ENCODE data around the gene SLC16A3. TPM values are rescaled to one million over a fixed set of nuclear protein-coding genes. Genes with fewer than 3 reads are reported as not detected.

The SLC16A3 gene
- total RNA-seq, 1 experiment from 2014 or later, result 652 TPM

DNA sequence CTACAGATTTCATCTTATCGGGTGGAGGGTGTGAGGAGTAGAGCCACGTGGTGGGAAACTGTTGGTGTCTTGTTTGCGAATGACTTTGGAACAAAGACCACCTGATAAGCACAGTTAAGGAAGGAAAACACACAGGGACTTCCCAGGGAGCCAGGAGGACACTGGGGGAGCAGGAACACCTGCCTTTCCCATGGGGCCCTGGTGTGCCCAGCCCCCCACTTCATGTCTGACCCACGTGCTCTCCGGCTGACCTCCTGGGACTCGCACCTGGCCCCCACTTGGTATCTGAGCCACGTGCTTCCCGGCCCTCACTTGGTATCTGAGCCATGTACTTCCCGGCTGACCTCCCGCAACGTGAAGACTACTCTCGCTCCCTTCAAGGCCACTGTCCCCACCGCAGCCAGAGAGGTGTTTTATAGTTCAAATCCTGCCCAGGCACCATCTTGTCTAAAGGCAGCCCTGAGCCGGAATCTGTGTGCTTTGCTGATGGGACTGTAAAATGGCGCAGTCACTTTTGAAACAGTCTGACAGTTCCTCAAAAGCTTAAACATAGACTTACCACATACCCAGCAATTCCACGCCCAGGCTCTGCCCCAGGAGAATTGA is 50.0 kb downstream of the SLC16A3 start:
- Histone ChIP-seq H3K27me3 (no peaks in the 10 kb centered on the region), H3K9me3 (no peaks in the 10 kb centered on the region), H3K4me3 (no peak overlapping the region), H3K36me3 (no peaks in the 10 kb centered on the region)
- DNase-seq, result no peak

DNA sequence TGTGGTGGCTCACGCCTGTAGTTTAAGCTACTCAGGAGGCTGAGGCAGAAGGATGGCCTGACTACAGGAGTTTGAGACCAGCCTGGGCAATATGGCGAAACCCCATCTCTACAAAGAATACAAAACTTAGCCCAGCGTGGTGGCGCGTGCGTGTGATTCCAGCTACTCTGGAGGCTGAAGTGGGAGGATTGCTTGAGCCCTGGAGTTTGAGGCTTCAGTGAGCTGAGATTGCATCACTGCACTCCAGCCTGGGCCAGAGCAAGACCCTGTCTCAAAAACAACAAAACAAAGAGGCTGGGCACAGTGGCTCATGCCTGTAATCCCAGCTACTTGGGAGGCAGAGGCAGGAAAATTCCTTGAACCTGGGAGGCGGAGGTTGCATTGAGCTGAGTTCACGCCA is 51.7 kb downstream of the SLC16A3 start:
- DNase-seq, result no peak
- Histone ChIP-seq H3K36me3 (no peaks in the 10 kb centered on the region), H3K27me3 (no peaks in the 10 kb centered on the region)

DNA sequence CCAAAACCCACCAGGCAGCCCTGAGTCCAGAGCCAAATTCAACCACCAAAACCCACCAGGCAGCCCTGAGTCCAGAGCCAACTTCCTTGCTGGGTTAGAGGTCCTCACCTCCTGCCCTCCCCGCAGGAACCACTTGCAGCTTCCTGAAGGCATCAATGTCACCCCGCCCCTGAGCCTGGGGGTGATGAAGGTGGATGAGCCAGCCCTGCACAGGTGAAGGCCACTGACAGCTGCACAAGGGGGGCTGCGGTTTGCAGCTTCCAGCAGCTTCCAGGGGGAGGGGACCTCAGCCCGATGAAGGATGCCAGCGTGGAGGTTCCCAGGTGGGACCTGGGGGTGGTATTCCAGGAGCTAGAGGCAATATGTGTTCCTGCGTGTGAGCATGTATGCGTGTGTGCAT is 52.2 kb downstream of the SLC16A3 start:
- no peak for DNase-seq
- Histone ChIP-seq H3K27me3 (no peaks in the 10 kb centered on the region), H3K4me3 (no peak overlapping the region), H3K9me3 (no peaks in the 10 kb centered on the region), H3K36me3 (no peaks in the 10 kb centered on the region)

More for the DNA sequence above, 51.7 kb downstream of the SLC16A3 start:
- Histone ChIP-seq H3K9me3 (no peaks in the 10 kb centered on the region), H3K4me3 (no peak overlapping the region)

DNA sequence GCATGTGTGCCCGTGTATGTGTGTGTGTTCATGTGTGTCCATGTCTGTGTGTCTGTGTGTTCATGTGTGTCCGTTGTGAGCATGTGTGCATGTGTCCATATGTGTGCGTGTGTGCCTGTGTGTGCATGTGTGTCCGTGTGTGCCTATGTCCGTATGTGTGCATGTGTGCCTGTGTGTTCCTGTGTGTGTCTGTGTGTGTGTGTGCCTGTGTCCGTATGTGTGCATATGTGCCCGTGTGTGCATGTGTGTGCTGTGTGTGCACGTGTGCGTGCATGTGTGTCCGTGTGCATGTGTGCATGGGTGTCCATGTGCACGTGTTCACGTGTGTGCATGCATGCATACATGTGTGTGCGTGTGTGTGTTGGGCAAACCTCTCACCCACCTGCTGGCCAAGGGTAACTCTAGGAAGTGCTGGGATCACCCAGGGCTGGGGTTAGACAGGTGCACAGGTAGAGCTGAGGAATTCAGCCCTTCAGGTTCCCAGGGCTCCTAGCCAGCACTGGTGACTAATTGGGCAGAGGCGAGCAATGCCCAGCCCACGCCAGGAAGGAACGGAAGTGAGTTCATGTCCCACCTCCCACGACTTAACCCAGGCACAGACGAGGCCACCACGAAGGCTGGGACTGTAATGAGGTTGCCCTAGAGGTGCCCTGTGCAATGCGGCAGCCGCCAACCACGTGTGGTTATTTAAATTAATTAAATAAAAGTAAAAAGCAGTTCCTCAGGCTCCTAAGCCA is 52.8 kb downstream of the SLC16A3 start:
- H3K36me3 ChIP-seq, result no peaks in the 10 kb centered on the region
- H3K9me3 ChIP-seq, result no peaks in the 10 kb centered on the region
- H3K27me3 ChIP-seq, result no peaks in the 10 kb centered on the region
- peak; percentile 72 for DNase-seq
- no peak overlapping the region for H3K4me3 ChIP-seq

DNA sequence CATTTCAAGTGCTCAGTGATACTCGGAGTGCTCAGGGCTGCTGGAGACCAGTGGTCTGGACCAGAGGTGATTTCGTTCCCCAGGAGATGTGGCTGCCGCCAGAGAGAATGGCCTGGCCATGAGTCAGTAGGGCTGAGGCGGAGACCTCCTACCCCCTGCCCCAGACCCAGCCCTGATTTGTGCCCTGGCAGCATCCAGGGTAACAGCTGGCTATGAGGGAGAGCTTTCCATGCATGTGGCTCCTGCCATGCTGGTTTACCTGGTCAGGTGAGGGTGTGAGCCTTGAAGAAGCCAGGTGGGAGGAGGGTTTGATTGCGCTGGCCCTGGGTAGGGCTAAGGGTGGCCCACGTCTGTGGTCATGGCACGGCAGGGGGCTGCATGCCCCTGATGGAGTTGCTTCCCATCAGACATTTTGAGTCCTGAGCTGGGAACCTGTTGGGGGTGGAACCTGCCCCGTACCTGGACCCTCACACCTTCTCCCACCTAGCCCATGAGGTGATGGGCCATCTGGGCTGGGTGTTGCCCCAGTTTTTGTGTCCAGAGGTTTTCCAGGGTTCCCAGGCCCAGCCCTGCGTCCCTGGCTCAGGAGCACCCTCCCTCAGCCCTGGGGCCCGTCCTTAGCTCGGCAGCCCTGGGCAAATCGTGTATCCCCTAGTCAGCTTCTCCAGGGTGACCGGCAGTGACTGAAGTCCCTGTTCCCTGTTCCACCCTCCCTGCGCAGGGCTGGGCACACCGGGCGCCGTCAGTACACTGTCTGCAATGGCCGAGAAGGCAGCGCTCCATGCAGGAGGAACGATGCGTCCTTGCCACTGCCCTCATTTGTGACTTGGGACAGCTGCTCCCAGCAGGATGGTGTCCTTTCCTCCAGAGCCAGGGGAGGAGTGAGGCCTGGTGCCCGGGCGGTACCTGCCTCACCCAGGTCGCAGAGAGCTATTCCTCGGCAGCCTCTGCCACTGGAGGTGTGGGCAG is 53.7 kb downstream of the SLC16A3 start:
- H3K9me3 ChIP-seq, result peaks cover 7% of the 10 kb centered on the region
- no peak overlapping the region for H3K4me3 ChIP-seq
- peak; percentile 59 for DNase-seq

DNA sequence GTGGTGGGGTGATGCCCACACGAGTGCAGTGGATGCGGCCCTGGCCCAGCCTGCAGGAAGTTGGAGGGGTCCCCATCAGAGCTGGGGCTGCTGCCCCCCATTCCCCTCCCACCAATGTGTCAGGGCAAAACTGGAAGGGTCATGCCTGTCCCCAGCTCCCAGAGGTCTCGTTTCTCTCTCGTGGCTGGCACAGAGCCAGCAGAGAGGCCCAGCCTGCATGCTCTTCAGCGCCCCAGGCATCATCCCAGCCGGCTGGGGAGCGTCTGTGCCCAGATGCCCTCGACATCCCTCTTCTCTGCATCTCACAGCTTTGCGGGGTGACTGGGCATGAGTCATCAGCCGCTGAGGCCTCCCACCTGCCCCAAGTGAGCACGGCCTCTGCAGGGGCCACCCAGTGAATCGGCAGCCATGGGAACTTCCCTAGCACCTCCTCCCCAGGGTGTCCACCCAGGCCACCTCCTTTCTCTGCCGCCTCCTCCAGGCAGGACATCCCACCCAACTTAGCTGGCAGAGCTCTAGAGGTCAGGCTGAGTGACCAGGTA is 54.4 kb downstream of the SLC16A3 start:
- peak; percentile 81 for DNase-seq

More for the DNA sequence above, 53.7 kb downstream of the SLC16A3 start:
- Histone ChIP-seq H3K27me3 (no peaks in the 10 kb centered on the region), H3K36me3 (no peaks in the 10 kb centered on the region)

DNA sequence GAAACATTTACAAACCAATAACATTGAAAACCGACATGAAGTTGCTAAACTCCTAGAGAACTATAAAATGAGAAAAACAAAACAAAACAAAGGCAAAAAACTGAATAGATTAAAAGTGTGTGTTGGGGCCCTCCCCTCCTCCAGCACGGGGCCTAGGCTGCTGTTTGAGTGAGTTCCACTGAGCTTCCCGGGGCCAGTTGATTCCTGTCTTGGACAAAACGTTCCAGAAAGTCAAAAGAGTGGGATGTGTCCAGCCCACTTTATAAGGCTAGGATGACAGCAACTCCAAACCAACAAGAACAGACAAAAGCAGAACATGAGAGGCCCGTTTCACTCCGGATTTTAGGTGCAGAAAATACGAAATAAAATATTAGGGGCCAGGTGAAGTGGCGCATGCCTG is 56.3 kb downstream of the SLC16A3 start:
- Histone ChIP-seq H3K27me3 (no peaks in the 10 kb centered on the region), H3K36me3 (no peaks in the 10 kb centered on the region), H3K9me3 (peaks cover 8% of the 10 kb centered on the region), H3K4me3 (no peak overlapping the region)
- no peak for DNase-seq

More for the DNA sequence above, 54.4 kb downstream of the SLC16A3 start:
- Histone ChIP-seq H3K27me3 (no peaks in the 10 kb centered on the region), H3K4me3 (no peak overlapping the region), H3K9me3 (peaks cover 8% of the 10 kb centered on the region), H3K36me3 (no peaks in the 10 kb centered on the region)

DNA sequence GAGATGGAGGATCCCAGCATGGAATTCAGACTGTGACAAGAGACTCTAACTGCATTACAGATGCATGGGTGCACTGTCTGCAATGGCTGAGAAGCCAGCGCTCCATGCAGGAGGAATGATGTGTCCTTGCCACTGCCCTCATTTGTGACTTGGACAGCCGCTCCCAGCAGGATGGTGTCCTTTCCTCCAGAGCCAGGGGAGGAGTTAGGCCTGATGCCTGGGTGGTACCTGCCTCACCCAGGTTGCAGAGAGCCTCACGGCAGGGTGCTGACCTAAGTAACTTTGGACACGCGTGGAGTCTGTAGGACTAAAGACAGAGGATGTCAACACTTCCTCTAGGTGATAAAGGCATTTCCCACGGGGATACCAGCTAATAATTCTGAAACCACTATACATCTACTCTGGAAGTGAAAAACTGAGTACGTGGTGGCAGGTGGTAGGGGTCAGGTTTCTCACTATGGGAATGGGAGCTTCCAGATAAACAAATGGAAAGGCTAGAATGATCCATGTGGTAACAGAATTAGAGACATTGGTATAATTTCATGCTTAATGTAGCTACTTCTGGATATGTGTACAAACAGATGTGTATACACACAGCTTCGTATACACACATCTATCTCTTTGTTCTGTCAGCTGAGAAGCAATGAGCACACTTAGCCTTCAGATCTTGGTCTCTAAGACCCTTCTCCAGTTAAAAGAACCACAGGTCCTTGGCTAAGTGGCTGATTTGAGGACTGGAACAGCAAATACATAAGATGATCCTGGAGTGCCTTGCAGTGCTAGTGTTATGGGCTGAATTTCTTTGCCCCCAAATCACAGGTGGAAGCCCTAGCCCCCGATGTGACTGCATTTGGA is 58.4 kb downstream of the SLC16A3 start:
- Histone ChIP-seq H3K4me3 (no peak overlapping the region), H3K9me3 (peaks cover 8% of the 10 kb centered on the region), H3K36me3 (no peaks in the 10 kb centered on the region), H3K27me3 (no peaks in the 10 kb centered on the region)
- no peak for DNase-seq

DNA sequence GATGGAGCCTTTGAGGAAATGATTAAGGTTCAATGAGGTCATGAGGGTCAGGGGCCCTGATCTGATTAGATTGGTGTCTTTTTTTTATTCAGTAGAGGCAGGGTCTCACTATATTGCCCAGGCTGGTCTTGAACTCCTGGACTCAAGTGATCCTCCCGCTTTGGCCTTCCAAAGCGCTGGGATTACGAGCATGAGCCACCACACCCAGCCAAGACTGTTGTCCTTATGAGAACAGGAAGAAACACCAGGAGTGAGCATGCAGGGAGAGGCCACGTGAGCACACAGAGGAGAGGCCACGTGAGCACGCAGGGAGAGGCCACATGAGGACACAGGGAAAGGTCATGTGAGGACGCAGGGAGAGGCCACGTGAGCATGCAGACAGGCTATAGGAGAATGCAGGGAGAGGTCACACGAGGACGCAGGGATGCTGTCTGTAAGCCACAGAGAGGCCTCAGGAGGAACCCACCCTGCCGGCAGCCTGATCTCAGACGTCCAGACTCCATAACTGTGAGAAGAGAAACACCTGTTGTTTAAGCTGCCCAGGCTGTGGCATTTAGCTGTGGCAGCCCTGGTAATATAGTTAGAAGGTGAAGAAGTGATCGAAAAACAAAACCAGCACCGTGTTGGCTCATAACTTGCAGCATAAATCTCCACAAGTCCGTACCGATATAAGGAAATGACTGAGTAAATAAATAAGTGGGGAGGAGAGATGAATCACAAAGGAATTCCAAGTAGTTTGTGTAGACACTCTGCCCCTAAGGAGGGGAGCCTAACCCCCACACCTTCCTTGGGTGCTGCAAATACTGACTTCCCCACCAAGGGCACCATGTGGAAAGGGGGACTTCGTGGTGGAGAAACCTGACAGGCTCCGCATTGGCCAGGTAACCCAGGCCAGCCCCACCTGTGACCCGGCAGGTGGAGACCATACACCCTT is 59.3 kb downstream of the SLC16A3 start:
- peaks cover 8% of the 10 kb centered on the region for H3K9me3 ChIP-seq
- H3K4me3 ChIP-seq, result no peak overlapping the region
- H3K27me3 ChIP-seq, result no peaks in the 10 kb centered on the region
- DNase-seq, result peak; percentile 43
- no peaks in the 10 kb centered on the region for H3K36me3 ChIP-seq

Other genes starting within 250 kb of the SLC16A3 start
- gene CENPX, start 206.2 kb upstream of the SLC16A3 start, total RNA-seq (2014; rRNA removed; shearing (Covaris generic); ENCODE audit: low replicate concordance), result 106 and 181 TPM in 2 replicates
- 31.7 and 33.0 TPM in 2 replicates for gene LRRC45, start 205.7 kb upstream of the SLC16A3 start, total RNA-seq (2014; rRNA removed; shearing (Covaris generic); ENCODE audit: low replicate concordance)
- gene RAC3, start 197.4 kb upstream of the SLC16A3 start, total RNA-seq (2014; rRNA removed; shearing (Covaris generic); ENCODE audit: low replicate concordance), result 18.2 and 18.4 TPM in 2 replicates
- 44.0 and 73.1 TPM in 2 replicates for gene DCXR, start 191.3 kb upstream of the SLC16A3 start, total RNA-seq (2014; rRNA removed; shearing (Covaris generic); ENCODE audit: low replicate concordance)
- gene RFNG, start 177.2 kb upstream of the SLC16A3 start, total RNA-seq (2014; rRNA removed; shearing (Covaris generic); ENCODE audit: low replicate concordance), result 41.2 and 41.6 TPM in 2 replicates
- gene GPS1, start 177.1 kb upstream of the SLC16A3 start, total RNA-seq (2014; rRNA removed; shearing (Covaris generic); ENCODE audit: low replicate concordance), result 103 and 181 TPM in 2 replicates
- gene DUS1L, start 163.2 kb upstream of the SLC16A3 start, total RNA-seq (2014; rRNA removed; shearing (Covaris generic); ENCODE audit: low replicate concordance), result 104 and 123 TPM in 2 replicates
- 112 and 125 TPM in 2 replicates for gene FASN, start 130.8 kb upstream of the SLC16A3 start, total RNA-seq (2014; rRNA removed; shearing (Covaris generic); ENCODE audit: low replicate concordance)
- 6.9 and 8.2 TPM in 2 replicates for gene CCDC57, start 16.2 kb upstream of the SLC16A3 start, total RNA-seq (2014; rRNA removed; shearing (Covaris generic); ENCODE audit: low replicate concordance)
- 60.2 and 104 TPM in 2 replicates for gene CSNK1D, start 44.7 kb downstream of the SLC16A3 start, total RNA-seq (2014; rRNA removed; shearing (Covaris generic); ENCODE audit: low replicate concordance)
- gene CD7, start 88.6 kb downstream of the SLC16A3 start, total RNA-seq (2014; rRNA removed; shearing (Covaris generic); ENCODE audit: low replicate concordance), result not detected in 2 replicates
- gene SECTM1, start 104.7 kb downstream of the SLC16A3 start, total RNA-seq (2014; rRNA removed; shearing (Covaris generic); ENCODE audit: low replicate concordance), result 2.7 and 25.9 TPM in 2 replicates
- 2.3 TPM in 1 of 2 replicates, not detected in the other for gene TEX19, start 130.2 kb downstream of the SLC16A3 start, total RNA-seq (2014; rRNA removed; shearing (Covaris generic); ENCODE audit: low replicate concordance)
- gene UTS2R, start 142.7 kb downstream of the SLC16A3 start, total RNA-seq (2014; rRNA removed; shearing (Covaris generic); ENCODE audit: low replicate concordance), result not detected in 2 replicates
- 12.1 and 15.3 TPM in 2 replicates for gene HEXD, start 189.3 kb downstream of the SLC16A3 start, total RNA-seq (2014; rRNA removed; shearing (Covaris generic); ENCODE audit: low replicate concordance)
- gene OGFOD3, start 189.5 kb downstream of the SLC16A3 start, total RNA-seq (2014; rRNA removed; shearing (Covaris generic); ENCODE audit: low replicate concordance), result 21.2 and 33.7 TPM in 2 replicates
- gene CYBC1, start 221.7 kb downstream of the SLC16A3 start, total RNA-seq (2014; rRNA removed; shearing (Covaris generic); ENCODE audit: low replicate concordance), result 71.0 and 84.5 TPM in 2 replicates
- 15.8 and 33.7 TPM in 2 replicates for gene NARF, start 229.7 kb downstream of the SLC16A3 start, total RNA-seq (2014; rRNA removed; shearing (Covaris generic); ENCODE audit: low replicate concordance)

Measured in MG63 (cell line).